K562 (cell line): ENCODE measurements around the gene ERAP2. TPM values are rescaled to one million over a fixed set of nuclear protein-coding genes. Genes with fewer than 3 reads are reported as not detected.

Source experiments
- ATAC-seq: fragments of 200-7000 bp; cut with Tn5 transposase; 3 replicates; pipeline ENCODE4 v1.9.1; 2020; ENCODE audit warnings: moderate library complexity
- BruUV-seq: library from RNA; stranded (reverse); fragments of 400-500 nt; replicated peaks from 2 replicates; lab custom pipeline; 2021; lab: Mats Ljungman, UMichigan
- CTCF ChIA-PET: fragments of 300-600 bp; formaldehyde crosslinking; extraction: SDS; loops from one replicate; lab custom pipeline; 2021; ENCODE audit warnings: low intra/inter-chr PET ratio; lab: Yijun Ruan, JAX
- POLR2A ChIA-PET: fragments of 300-600, 350-650 bp; sonication (Branson Sonifier 250); formaldehyde crosslinking; extraction: SDS; loops from one replicate; lab custom pipeline; 2021; ENCODE audit warnings: antibody characterized with exemption, inconsistent platforms; lab: Yijun Ruan, JAX
- DNase-seq, 4 experiments: peaks; one replicate each; pipeline versions ENCODE4 v3.0.0 to v3.0.0-alpha.2; 2011 to 2018; ENCODE audit warnings: low spot score in 3 of 4, mixed read lengths in 3 of 4; ENCODE audit errors: extremely low read depth in 1 of 4
- FAIRE-seq: peaks from 2 replicates; lab custom pipeline; 2011; peaks lifted over from hg19 to GRCh38; lab: Jason Lieb, UNC
- H2AFZ ChIP-seq: 2 replicates; pipeline ENCODE4 v1.6.0; 2011; ENCODE audit warnings: low read depth, low read length, control low read depth, inconsistent platforms
- H3K27ac ChIP-seq: fragments of 200-600 bp; 3 replicates; pipeline ENCODE4 v1.8.0; 2011; ENCODE audit warnings: low read depth, mild to moderate bottlenecking, control low read depth, inconsistent platforms, low read length, moderate library complexity, mixed read lengths; ENCODE audit errors: extremely low read depth
- H3K27me3 ChIP-seq, 2 experiments: fragments of 300-600 bp in 1 of 2; 2 replicates in 1 of 2; 3 replicates in 1 of 2; pipeline versions ENCODE4 v1.6.0 to v1.8.0; 2011; ENCODE audit warnings: inconsistent platforms in 2 of 2, low read length in 2 of 2, mild to moderate bottlenecking in 1 of 2, mixed read lengths in 1 of 2, moderate library complexity in 1 of 2; ENCODE audit not compliant: control insufficient read depth in 2 of 2, insufficient read depth in 2 of 2
- H3K36me3 ChIP-seq: fragments of 300-600 bp; 3 replicates; pipeline ENCODE4 v1.8.0; 2011; ENCODE audit warnings: mild to moderate bottlenecking, low read length, inconsistent platforms; ENCODE audit not compliant: control insufficient read depth, insufficient read depth
- H3K4me1 ChIP-seq, 2 experiments: fragments of 200-600 bp in 1 of 2; replicated peaks in 1 of 2; 2 replicates in 1 of 2; 3 replicates in 1 of 2; pipeline versions ENCODE4 v1.5.1 to v1.8.0; 2011; ENCODE audit warnings: inconsistent platforms in 2 of 2, low read length in 2 of 2, mild to moderate bottlenecking in 1 of 2, mixed read lengths in 1 of 2, moderate library complexity in 1 of 2; ENCODE audit not compliant: control insufficient read depth in 2 of 2, insufficient read depth in 2 of 2
- H3K4me2 ChIP-seq: 2 replicates; pipeline ENCODE4 v1.6.1; 2011; ENCODE audit warnings: low read length, control low read depth, inconsistent platforms, mixed read lengths; ENCODE audit not compliant: insufficient read depth
- H3K4me3 ChIP-seq: fragments of 200-600 bp; sonication (generic), shearing (Covaris generic); 2 replicates; pipeline ENCODE4 v1.5.1; 2016; ENCODE audit warnings: control low read depth, inconsistent platforms
- H3K79me2 ChIP-seq: fragments of 200-600 bp; 3 replicates; pipeline ENCODE4 v1.8.0; 2011; ENCODE audit warnings: low read length, inconsistent platforms; ENCODE audit not compliant: control insufficient read depth, insufficient read depth
- H3K9ac ChIP-seq, 2 experiments: 2 replicates each; pipeline versions ENCODE4 v1.6.0 to v1.6.1; 2011; ENCODE audit warnings: low read depth in 2 of 2, low read length in 2 of 2, control low read depth in 1 of 2, inconsistent platforms in 1 of 2, mild to moderate bottlenecking in 1 of 2, mixed read lengths in 1 of 2; ENCODE audit not compliant: insufficient read depth in 1 of 2
- H3K9me1 ChIP-seq: one replicate; pipeline ENCODE4 v1.6.0; 2011; ENCODE audit warnings: inconsistent platforms, mild to moderate bottlenecking, low read length, moderate library complexity; ENCODE audit not compliant: control insufficient read depth, insufficient read depth
- H3K9me3 ChIP-seq: replicated peaks from 2 replicates; pipeline ENCODE4 v1.5.1; 2011; ENCODE audit warnings: low read depth, low read length, inconsistent platforms; ENCODE audit not compliant: control insufficient read depth, insufficient read depth
- H4K20me1 ChIP-seq: replicated peaks from 2 replicates; pipeline ENCODE4 v1.6.1; 2011; ENCODE audit warnings: low read length, inconsistent platforms, mixed read lengths; ENCODE audit not compliant: control insufficient read depth, insufficient read depth
- ARID3A ChIP-seq: IDR thresholded peaks from 2 replicates; pipeline ENCODE4 v1.6.1; 2012; ENCODE audit warnings: low read depth, low read length, improper control_type of control experiment, borderline replicate concordance
- CREB3L1 ChIP-seq: fragments of 450-650 bp; IDR thresholded peaks from 2 replicates; pipeline ENCODE4 v1.6.1; 2014; ENCODE audit warnings: low read depth, mild to moderate bottlenecking, moderate library complexity, borderline replicate concordance
- KDM4B ChIP-seq, 2 experiments: fragments of 450-650 bp in 1 of 2; sonication (generic) in 1 of 2; IDR thresholded peaks; 2 replicates each; pipeline ENCODE4 v1.6.1; 2016 to 2017; ENCODE audit warnings: borderline replicate concordance in 2 of 2, antibody characterized with exemption in 1 of 2, low read depth in 1 of 2, mild to moderate bottlenecking in 1 of 2
- PHF21A ChIP-seq: fragments of 450-650 bp; IDR thresholded peaks from 2 replicates; pipeline ENCODE4 v1.6.1; 2017; ENCODE audit warnings: low read depth, borderline replicate concordance
- SMAD3 ChIP-seq: fragments of 450-650 bp; formaldehyde crosslinking; conservative IDR thresholded peaks from 2 replicates; pipeline ENCODE4 v1.4.0; 2020; ENCODE audit warnings: mild to moderate bottlenecking
- STAT6 ChIP-seq: sonication (generic); formaldehyde crosslinking; IDR thresholded peaks from 2 replicates; pipeline ENCODE4 v1.8.1; 2023; ENCODE audit warnings: mild to moderate bottlenecking, missing genetic modification reagents
- ZBTB5 ChIP-seq: fragments of 450-650 bp; IDR thresholded peaks from 2 replicates; pipeline ENCODE4 v1.6.1; 2017; ENCODE audit warnings: antibody characterized with exemption
- ZBTB7A ChIP-seq: IDR thresholded peaks from 2 replicates; pipeline ENCODE4 v1.6.1; 2011; ENCODE audit warnings: low read depth, mild to moderate bottlenecking, low read length, moderate library complexity, borderline replicate concordance; ENCODE audit not compliant: control insufficient read depth
- ZBTB8A ChIP-seq: fragments of 450-650 bp; IDR thresholded peaks from 2 replicates; pipeline ENCODE4 v1.6.1; 2018; ENCODE audit warnings: mild to moderate bottlenecking, moderate library complexity; ENCODE audit not compliant: partially characterized antibody
- ZKSCAN1 ChIP-seq: fragments of 150-350 bp; IDR thresholded peaks from 2 replicates; pipeline ENCODE4 v1.6.1; 2016; ENCODE audit warnings: low read depth, low read length
- ZNF695 ChIP-seq: fragments of 450-650 bp; formaldehyde crosslinking; IDR thresholded peaks from 2 replicates; pipeline ENCODE4 v1.4.0; 2020; ENCODE audit warnings: mild to moderate bottlenecking, moderate library complexity
- ZNF707 ChIP-seq: fragments of 250-450 bp; sonication (Bioruptor Pico); conservative IDR thresholded peaks from 2 replicates; pipeline ENCODE4 v1.8.0; 2022; ENCODE audit warnings: inconsistent platforms, mild to moderate bottlenecking, moderate library complexity
- WGBS: fragments of 100-300 bp; shearing (Covaris generic); methylation state at CpG from one replicate; pipeline ENCODE4 v1.1.6; 2016; ENCODE audit warnings: low coverage, mixed read lengths; ENCODE audit not compliant: insufficient coverage; ENCODE audit errors: missing lambda C conversion rate; 5-methylcytosine and 5-hydroxymethylcytosine counted together
- in situ Hi-C: fragments of 300-500 bp; cut with MboI; formaldehyde crosslinking; loops from 4 replicates; pipeline ENCODE4 v1.15.0; 2018; ENCODE audit warnings: inconsistent platforms, mixed read lengths
- intact Hi-C: fragments of 100-400 bp; cut with micrococcal nuclease; formaldehyde crosslinking; loops from 2 replicates; pipeline ENCODE4 v1.14.2; 2022
- polyA plus RNA-seq, 8 experiments: library from polyadenylated mRNA; depleted of rRNA in 4 of 8; stranded (reverse) in 5 of 8; unstranded in 3 of 8; fragments of >200 nt; fragmentation: Nextera tagmentation in 2 of 8; fragmentation: Illumina TruSeq in 1 of 8; extraction: Ambion mirVana in 2 of 8; extraction: Trizol in 1 of 8; gene quantifications; 2 replicates each; pipeline versions ENCODE4 v1.2.1 to v1.2.3, GENCODE V29; 2011 to 2014; ENCODE audit warnings: inconsistent platforms in 1 of 8, missing spikeins in 1 of 8
- total RNA-seq, 7 experiments: library from RNA; depleted of rRNA in 6 of 7; stranded (reverse); fragments of >200 nt in 6 of 7; fragmentation: Illumina TruSeq in 2 of 7; extraction: Trizol in 2 of 7; gene quantifications; 2 replicates each; pipeline versions ENCODE4 v1.2.1 to v1.2.3, GENCODE V29; 2011 to 2021; ENCODE audit warnings: low replicate concordance in 1 of 7

ERAP2 gene
- total and polyA plus RNA-seq, 9 of the 15 experiments (the other 6 are each of a cell fraction or from before 2014, with no cell fraction given), result 0.93 to 4.0 (median 2.1) TPM

GRCh38 chr5:96919754-96920197, 43.5 kb downstream of the ERAP2 start:
- Histone ChIP-seq H3K27ac (no peak overlapping the region), H3K4me3 (no peak overlapping the region), H3K36me3 (no peaks in the 10 kb centered on the region), H3K4me2 (no peak overlapping the region), H3K9me1 (no peaks in the 10 kb centered on the region), H3K4me1 (peaks cover 0 to 9% of the 10 kb centered on the region in 2 experiments; a peak in 4 of 5 replicates), H4K20me1 (no peaks in the 10 kb centered on the region), H3K27me3 (no peaks in the 10 kb centered on the region), H3K9ac (no peak overlapping the region), H3K79me2 (no peaks in the 10 kb centered on the region), H2AFZ (0 out of 2 replicates have a peak overlapping the region, but pooled peaks have one; percentile 6), H3K9me3 (no peaks in the 10 kb centered on the region)
- in situ Hi-C loops (no loop called here), intact Hi-C loops (no loop called here)
- 67% methylated on average over 4 of the region's 4 CpGs for WGBS
- FAIRE-seq (peak; percentile 48), ATAC-seq (no peak), DNase-seq (no peak)
- ChIA-PET CTCF (no interaction called here), POLR2A (no interaction called here)
- no TSS peak for BruUV-seq
- TF ChIP-seq PHF21A, result no peak
- TF ChIP-seq STAT6 (CRISPR knock-in tag), result no peak
- TF ChIP-seq SMAD3 (CRISPR knock-in tag), result no peak
- no peak for TF ChIP-seq ZKSCAN1
- TF ChIP-seq ZBTB8A, result no peak
- no peak for TF ChIP-seq ARID3A
- no peak for TF ChIP-seq ZNF695 (CRISPR knock-in tag)
- no peak for TF ChIP-seq KDM4B (IDR thresholded peaks at IDR 0.05; ENCODE audit: borderline replicate concordance in 2 of 2, low read depth in 1 of 2)
- TF ChIP-seq CREB3L1, result no peak
- TF ChIP-seq ZBTB5, result no peak
- no peak for TF ChIP-seq ZNF707 (CRISPR knock-in tag)
- TF ChIP-seq ZBTB7A, result no peak
